ENCODE results near the gene OR56A4. TPM values are rescaled to one million over a fixed set of nuclear protein-coding genes. Genes with fewer than 3 reads are reported as not detected.

Gene OR56A4
- total and polyA plus RNA-seq, 8 donors, result not detected

DNA sequence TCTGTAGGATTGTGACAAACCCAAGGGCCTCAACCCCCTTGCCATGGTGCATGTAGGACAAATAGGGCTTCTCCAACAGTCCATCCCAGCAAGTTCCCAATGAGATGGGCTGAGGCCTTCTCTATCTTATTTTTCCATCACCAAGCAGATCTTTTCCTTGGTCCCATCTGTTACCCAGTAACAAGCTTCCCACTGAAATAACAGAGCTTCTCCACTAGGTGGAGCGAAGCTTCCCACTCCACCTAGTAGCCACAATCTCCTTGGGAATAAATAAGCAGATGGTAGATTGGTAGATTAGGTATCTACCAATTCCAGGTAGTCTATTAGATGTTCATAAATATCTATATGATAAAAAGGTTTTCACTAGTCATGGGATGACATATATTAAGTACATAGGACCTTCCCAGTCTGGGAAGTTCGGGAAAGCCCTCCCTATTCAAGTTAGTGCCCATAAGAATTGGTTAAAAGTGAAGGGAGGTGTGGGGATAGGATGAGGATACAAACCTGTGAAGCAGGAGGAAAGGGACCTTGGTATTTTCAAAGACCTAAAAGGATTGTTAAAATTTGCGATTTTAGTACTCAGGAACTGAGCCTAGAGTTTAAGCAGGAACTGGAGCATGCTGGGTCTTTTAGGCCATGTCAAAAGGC is 14.0 kb downstream of the OR56A4 start:
- H3K36me3 ChIP-seq, result no peaks in the 10 kb centered on the region
- intact Hi-C loops (cut with DNase I; ENCODE audit: low total_unique reads), result no loop called here
- WGBS, 5 donors, result 40 to 60% (median 51%) methylated on average over 3 of the region's 3 CpGs
- no peak overlapping the region for H3K27ac ChIP-seq
- H3K27me3 ChIP-seq, result peaks cover 0 to 12% (median 0%) of the 10 kb centered on the region in 3 donors
- no peaks in the 10 kb centered on the region for H3K9me3 ChIP-seq
- no peaks in the 10 kb centered on the region for H3K4me1 ChIP-seq
- DNase-seq, result peak in 1 of 2 donors; percentile 24
- H3K4me3 ChIP-seq, result no peak overlapping the region
- no peak for TF ChIP-seq EP300 (IDR thresholded peaks at IDR 0.05)
- TF ChIP-seq, protein P1, sequence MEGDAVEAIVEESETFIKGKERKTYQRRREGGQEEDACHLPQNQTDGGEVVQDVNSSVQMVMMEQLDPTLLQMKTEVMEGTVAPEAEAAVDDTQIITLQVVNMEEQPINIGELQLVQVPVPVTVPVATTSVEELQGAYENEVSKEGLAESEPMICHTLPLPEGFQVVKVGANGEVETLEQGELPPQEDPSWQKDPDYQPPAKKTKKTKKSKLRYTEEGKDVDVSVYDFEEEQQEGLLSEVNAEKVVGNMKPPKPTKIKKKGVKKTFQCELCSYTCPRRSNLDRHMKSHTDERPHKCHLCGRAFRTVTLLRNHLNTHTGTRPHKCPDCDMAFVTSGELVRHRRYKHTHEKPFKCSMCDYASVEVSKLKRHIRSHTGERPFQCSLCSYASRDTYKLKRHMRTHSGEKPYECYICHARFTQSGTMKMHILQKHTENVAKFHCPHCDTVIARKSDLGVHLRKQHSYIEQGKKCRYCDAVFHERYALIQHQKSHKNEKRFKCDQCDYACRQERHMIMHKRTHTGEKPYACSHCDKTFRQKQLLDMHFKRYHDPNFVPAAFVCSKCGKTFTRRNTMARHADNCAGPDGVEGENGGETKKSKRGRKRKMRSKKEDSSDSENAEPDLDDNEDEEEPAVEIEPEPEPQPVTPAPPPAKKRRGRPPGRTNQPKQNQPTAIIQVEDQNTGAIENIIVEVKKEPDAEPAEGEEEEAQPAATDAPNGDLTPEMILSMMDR (IDR thresholded peaks at IDR 0.05), result peak in 3 of 7 experiments; percentile 30 to 45 (median 40)

DNA sequence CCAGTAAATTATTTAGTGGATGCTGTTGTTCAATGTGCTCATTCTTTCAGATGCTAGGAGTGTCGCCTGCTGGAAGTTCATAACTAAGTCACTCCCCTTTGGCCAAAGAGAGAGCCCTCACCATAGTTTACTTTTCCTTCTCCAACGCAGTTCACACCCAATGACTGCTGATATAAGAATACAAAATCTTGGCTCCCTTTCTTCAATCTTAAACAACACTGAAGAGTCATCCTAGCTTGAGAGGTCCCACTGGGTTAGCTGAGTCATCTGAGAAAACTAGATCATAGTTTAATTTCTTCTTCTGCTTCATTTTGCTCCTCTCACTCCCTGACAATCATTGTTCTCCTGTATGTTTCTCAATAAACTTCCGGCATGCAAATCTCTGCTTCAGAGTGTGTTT is 14.6 kb downstream of the OR56A4 start:
- intact Hi-C loops (cut with DNase I; ENCODE audit: low total_unique reads), result no loop called here
- Histone ChIP-seq H3K36me3 (no peaks in the 10 kb centered on the region), H3K27ac (no peak overlapping the region), H3K4me3 (no peak overlapping the region), H3K27me3 (peaks cover 0 to 9% (median 0%) of the 10 kb centered on the region in 3 donors), H3K9me3 (no peaks in the 10 kb centered on the region), H3K4me1 (no peaks in the 10 kb centered on the region)
- no peak for TF ChIP-seq POLR2AphosphoS5 (IDR thresholded peaks at IDR 0.05)
- no peak for TF ChIP-seq POLR2A (IDR thresholded peaks at IDR 0.05)
- TF ChIP-seq EP300 (IDR thresholded peaks at IDR 0.05), result no peak
- TF ChIP-seq, protein P1 (IDR thresholded peaks at IDR 0.05), result no peak
- 37 to 66% (median 49%) methylated on average over 3 of the region's 3 CpGs for WGBS, 5 donors
- DNase-seq, result no peak

DNA sequence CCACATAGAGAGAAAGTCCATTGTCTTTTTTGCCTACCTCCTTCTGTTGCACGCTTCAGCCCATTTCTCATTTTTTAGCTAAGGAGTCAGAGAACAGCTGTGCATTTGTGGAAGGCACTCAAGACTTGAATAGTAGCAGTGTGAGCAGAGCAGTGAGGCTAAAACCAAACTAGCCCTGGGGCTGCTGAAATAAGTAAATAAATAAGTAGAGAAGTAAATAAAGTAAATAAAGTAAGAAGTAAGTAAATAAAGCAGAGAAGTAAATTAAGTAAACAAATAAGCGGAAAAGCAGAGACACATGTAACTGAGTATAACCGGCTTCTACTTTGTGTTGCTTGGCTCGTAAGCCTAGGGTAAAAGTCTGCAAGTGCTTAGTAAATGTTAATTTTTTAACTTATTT is 17.5 kb downstream of the OR56A4 start:
- DNase-seq, result no peak
- TF ChIP-seq POLR2AphosphoS5 (IDR thresholded peaks at IDR 0.05) (no peak), POLR2A (IDR thresholded peaks at IDR 0.05) (no peak)
- H3K4me3 ChIP-seq, result no peak overlapping the region
- H3K27me3 ChIP-seq, result peaks cover 0 to 7% (median 0%) of the 10 kb centered on the region in 3 donors
- WGBS, 5 donors, result 43 to 63% (median 50%) methylated on average over 4 of the region's 4 CpGs
- no peaks in the 10 kb centered on the region for H3K9me3 ChIP-seq
- H3K27ac ChIP-seq, result no peak overlapping the region
- no peaks in the 10 kb centered on the region for H3K4me1 ChIP-seq
- intact Hi-C loops (cut with DNase I; ENCODE audit: low total_unique reads), result no loop called here
- H3K36me3 ChIP-seq, result no peaks in the 10 kb centered on the region

DNA sequence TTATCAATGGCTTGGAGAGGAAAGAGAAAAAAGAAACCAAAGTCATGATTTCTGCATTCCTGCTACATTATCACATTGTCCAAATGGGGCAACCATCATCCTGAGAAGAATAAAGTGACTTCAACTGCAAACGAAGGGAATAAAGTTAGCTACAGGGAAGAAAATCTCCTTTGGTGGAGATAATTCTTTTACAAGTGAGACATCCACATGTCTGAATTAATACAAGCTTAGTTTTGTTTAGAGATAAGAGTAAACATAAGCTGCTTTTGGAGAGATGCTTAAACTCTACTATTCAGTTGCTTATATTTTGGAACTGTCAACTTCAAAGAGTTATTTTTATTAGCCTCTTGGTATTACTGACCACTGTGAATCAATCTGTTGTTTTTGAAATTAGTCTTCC is 19.9 kb downstream of the OR56A4 start, which contains the start of gene OR52L1:
OR52L1 (minus strand) TSS at position 101 of the 400 bp plus-strand sequence; CDS start at position 46, 55 bp downstream.
- Histone ChIP-seq H3K4me3 (no peak within 1 kb of the TSS), H3K27ac (no peak within 1 kb of the TSS), H3K27me3 (peaks cover 0 to 14% (median 0%) of the 10 kb centered on the region in 3 donors), H3K4me1 (no peaks in the 10 kb centered on the region), H3K9me3 (peaks cover 0 to 4% (median 0%) of the 10 kb centered on the region in 4 donors), H3K36me3 (no peaks in the 10 kb centered on the region)
- DNase-seq, result no peak
- TF ChIP-seq POLR2A (IDR thresholded peaks at IDR 0.05) (no peak), EP300 (IDR thresholded peaks at IDR 0.05) (no peak), POLR2AphosphoS5 (IDR thresholded peaks at IDR 0.05) (no peak)
- TF ChIP-seq, protein P1 (IDR thresholded peaks at IDR 0.05), result no peak
- intact Hi-C loops (cut with DNase I; ENCODE audit: low total_unique reads), result no loop called here
- WGBS, 5 donors, result 44 to 62% (median 55%) methylated on average over 1 of the region's 1 CpG

DNA sequence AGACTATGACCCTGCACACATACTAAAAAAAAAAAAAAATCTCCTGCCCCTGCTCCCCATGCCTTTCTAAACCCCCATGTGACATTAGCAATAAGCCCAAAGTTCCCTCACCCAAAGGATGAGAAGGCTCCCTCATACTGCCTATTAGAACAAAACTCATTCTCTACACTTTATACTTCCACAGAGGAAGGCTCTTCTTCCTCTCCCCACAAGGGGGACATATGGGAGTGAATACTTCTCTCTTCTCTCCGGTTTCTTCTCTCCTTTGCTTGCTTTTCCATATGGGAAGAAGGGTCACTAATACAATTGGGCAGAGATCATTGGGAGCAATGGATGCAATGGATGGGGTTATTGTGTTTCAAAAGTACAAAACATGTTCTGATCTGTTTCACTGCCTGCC is 23.3 kb downstream of the OR56A4 start:
- intact Hi-C loops (cut with DNase I; ENCODE audit: low total_unique reads), result no loop called here
- no peak for DNase-seq
- Histone ChIP-seq H3K4me1 (no peaks in the 10 kb centered on the region), H3K9me3 (peaks cover 0 to 9% (median 7%) of the 10 kb centered on the region in 4 donors), H3K27me3 (peaks cover 0 to 7% (median 0%) of the 10 kb centered on the region in 3 donors), H3K36me3 (no peaks in the 10 kb centered on the region), H3K27ac (no peak overlapping the region), H3K4me3 (no peak overlapping the region)
- TF ChIP-seq POLR2AphosphoS5 (IDR thresholded peaks at IDR 0.05) (no peak), EP300 (IDR thresholded peaks at IDR 0.05) (no peak), POLR2A (IDR thresholded peaks at IDR 0.05) (no peak)
- TF ChIP-seq, protein P1 (IDR thresholded peaks at IDR 0.05), result no peak
- WGBS, 5 donors, result 29 to 54% (median 40%) methylated on average over 1 of the region's 1 CpG
